HG03139 (cell line): ENCODE measurements around the gene SCN4B.

Source experiments
- ATAC-seq: cut with Tn5 transposase; IDR thresholded peaks from one replicate; pipeline ENCODE4 v1.9.1; 2021; ENCODE audit not compliant: unreplicated experiment

The SCN4B gene

DNA sequence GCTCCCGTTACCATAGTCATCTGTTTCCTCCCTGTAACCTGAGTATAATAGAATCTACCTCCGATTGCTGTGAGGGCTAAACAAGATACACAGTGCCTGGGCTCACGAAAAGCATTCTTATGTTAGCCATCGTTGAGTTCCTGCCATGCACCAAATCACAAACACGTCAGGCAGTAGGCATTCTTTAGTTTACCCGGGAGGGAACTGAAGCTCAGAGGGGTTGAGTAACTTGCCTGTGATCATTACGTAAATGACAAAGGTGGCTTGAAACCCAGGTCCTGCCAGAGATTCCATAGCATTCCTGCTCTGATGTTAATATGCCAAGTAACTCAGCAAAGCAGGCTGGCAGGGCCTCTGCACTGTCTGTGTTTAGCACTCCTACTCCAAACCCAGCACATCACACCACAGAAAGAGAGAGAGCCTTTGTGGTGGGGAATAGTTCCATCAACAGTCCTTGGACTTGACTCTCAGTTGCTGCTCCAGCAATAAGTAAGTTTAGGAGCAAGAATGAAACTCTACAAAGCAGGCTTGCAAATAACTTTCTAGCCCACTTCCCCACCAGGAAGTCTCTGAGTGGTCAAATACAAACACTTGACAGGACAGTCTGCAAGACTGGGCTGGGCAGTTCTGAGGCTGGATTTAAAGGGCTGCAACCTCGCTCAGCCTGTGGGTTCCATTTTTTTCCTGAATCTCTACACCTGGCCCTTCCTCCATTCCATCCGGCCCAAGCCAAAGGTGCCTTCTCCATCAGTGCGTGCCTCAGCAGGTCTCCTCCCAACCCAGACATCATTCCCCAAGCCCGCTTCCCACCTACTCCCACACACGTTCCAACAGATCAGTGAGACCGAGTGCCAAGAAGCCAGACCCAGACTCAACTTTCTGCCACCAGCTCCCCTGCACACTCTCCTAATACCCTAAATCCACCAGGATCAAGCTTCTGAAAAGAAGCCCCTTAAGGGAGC lies 22.7 kb upstream of the SCN4B start:
- no peak for ATAC-seq

DNA sequence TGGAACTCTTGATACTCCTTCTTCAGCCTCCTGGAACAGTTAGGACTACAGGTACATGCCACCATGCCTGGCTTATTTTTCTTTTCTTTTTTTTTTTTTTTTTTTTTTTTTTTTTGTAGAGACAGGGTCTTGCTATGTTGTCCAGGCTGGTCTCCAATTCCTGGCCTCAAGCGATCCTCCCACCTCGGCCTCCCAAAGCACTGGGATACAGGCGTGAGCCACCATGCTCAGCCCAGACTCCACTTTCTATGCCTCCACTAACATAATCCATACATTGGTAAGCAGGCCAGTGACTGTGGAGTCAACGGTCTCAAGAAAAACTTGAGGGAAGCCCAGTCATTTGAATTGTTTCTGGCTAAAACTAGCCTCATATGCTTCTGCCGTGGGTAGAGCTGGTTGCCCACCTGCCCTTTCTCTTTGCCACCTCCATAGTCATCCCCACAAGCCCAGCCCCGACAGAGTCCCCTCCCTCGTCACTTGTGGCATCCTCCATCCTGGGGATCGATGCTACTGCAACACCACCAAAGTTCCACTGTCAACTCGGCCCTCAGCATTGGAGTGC lies 21.5 kb upstream of the SCN4B start:
- no peak for ATAC-seq

DNA sequence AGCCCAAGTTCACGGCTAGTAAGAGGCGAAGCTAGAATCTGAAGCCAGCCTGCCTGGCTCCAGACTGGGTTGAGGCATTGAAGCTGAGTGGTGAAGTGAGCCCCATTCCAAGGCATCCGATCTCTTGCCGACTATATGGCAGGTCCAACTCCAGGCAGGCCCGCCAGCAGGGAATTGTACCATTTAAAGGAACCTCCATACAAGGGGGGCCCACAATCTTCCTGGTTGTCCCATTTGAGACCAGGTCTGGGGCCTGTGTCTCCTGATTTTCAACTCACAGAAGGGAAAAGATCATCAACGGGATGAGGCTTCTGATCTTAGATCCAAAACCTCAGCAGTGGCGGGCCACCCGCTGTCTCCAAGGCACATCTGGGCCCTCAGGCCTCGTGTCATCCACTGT lies 19.7 kb upstream of the SCN4B start:
- no peak for ATAC-seq

DNA sequence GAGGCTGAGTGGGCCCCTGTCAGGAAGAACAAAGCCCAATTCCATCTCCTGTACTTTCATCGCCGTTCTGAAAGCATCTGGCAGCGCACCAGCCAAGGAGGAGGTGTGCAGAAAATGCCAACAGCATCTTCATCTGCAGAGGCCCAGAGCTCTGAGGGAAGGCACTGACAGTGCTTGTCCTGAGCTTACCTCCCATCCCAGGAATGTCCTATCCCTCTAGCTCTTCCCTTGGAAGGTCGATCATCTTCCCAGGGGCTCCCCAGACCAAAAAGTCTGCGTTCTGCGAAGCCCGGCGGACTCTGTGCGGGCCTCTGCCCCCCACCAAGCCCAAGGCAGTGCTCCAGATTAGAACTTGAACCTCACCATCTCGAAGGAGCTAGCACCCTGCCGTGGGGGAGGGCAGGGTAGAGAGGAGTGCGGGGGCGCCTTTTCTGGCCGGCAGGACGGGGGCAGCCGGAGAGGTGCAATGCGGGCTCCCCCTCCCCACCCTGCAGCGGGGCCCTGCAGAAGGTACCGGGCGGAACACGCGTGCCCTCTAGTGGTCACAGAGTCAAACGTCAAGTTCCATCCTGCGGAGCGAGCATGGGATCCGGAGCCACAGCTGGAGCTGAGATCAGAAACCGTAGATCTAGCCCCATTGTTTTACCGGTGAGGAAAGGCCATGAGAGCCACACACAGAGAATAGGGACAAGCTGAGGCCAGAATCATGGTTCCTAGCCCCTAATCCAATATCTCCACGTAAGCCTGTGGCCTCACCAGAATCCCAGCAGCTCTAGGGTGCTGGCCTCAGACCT lies 18.8 kb upstream of the SCN4B start:
- ATAC-seq: no peak

DNA sequence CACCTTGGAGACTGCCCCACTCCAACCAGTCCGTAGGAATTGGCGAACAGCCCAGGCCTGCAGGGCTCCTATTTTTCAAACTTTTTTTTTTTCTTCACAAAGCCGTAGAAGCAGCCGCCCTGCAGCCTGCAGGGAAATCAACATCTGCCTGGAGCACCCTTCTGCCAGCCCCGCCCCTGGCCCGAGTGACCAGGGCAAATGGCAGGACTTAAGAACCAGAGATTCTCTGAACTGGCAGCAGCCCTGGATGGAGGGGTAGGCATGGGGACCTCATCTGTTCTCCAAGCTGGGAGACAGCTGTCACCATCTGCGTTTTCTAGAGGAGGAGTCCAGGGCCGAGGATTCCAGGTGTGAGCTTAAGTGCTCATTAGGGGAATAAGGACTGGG lies 18.3 kb upstream of the SCN4B start:
- ATAC-seq: no peak

- no peak for ATAC-seq
Measured at GRCh38 chr11:118170231-118170630, 17.6 kb upstream of the SCN4B start.

DNA sequence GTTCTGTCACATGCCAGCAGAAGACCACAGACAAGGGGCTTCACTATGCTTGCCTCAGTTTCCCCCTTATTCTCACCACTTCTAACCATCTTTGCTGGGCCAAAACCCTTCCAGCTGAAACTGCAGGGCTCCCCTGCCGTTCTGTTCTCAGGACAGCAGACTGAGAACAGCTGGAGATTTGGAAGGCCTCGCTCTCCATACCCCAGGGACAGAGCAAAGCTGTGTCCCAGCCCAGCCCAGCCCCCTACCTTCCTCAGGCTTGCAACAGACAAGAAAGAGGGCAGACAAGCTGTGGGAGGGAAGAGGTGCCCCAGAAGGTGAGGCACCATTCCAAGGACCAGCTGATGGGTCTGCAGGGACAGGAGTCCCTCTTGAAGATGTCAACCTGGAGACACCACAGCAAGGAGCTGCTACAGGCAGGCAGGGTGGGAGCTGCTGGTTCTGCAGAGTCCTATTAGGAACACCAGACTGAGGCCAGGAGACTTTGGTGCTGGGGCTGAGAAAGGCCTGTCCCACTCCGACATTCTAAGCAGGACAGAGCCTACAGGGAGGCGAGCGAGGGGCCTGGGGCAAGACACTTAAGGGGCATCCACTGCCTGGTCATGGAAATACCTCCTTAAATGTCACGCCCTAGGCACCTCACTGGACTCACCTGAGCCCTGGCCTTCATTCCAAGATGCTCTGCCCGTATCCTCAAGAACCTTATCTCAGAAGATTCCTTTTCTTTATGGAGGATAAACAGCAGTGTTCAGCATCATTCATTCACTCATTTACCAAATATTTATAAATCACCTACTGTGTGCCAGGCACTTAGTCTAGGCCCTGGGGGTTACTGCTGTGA lies 16.9 kb upstream of the SCN4B start:
- no peak for ATAC-seq

DNA sequence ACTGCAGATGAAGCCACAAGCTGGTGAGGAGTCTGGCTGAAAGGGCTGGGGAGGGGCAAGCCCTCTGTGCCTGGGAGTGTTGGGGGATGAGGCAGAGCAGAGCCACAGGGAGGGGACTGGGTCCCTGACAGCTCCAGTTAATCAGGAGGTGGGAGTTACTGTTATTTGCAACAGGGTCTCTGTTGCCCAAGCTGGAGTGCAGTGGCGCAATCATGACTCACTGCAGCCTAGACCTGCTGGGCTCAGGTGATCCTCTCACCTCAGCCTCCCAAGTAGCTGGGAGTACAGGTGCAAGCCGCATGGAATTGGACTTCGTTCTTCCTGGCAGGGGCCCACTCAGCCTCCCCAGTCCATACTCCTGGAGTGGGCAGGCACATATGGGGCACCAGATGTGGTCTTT lies 16.1 kb upstream of the SCN4B start:
- ATAC-seq: no peak

DNA sequence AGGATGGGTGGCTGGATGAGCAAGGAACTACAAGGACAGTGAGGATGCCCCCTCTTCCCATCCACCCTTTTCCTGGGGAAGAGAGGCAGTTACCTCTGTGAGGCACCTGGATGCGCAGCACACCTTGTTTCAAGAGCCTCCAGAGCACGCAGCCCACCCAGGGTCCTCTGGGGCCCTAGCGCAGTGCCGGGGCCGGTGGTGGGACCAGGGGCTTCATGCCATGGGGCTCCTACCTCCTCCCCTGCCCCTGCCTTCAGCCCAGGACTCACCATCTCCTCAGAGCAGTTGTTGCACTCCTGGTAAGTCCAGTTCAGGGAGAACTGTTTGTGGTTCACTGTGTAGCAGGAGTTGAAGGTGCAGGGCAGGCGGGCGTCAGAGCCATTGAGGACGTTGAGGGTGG lies 15.7 kb upstream of the SCN4B start:
- ATAC-seq: no peak

DNA sequence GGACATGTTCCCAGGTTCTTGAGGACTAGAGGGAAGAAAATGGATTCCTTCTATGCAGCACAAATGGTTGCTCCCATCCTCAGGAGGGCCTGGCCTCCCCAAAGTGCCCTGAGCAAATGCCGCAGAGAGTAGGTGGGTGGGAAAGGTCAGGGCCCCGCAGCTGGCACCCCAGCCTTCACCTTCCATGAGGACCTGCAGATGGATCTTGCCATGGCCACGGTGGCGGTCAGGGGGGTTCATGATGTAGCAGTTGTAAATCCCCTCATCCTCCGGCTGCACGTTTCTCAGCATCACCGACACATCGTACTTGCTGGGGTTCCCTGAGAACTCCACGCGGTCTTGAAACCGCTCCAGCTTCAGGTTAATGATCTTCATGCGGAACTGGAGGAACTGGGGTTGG lies 15.3 kb upstream of the SCN4B start:
- no peak for ATAC-seq

- no peak for ATAC-seq
Measured at GRCh38 chr11:118167253-118167652, 14.6 kb upstream of the SCN4B start.

GRCh38 chr11:118166641-118167040 lies 14.0 kb upstream of the SCN4B start:
- ATAC-seq: no peak

DNA sequence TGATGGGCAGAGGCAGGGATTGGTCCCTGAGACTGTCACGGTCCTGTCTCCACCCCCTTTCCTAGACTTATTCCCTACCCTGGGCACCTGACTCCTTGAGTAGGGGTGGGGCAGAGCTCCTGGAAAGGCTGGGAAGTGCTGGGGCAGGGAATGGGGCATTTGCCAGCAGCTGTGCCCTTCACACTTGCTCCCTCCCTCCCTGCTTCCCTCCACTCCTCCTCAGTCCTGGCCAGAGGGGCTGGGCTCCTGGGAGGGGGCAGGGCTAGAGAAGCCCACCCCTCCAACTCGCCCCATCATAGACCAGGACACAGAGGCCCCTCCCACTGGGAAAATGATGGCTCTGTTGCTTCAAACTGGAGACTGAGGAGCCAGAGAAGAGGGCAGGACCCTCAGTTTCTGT lies 12.3 kb upstream of the SCN4B start:
- ATAC-seq: no peak

DNA sequence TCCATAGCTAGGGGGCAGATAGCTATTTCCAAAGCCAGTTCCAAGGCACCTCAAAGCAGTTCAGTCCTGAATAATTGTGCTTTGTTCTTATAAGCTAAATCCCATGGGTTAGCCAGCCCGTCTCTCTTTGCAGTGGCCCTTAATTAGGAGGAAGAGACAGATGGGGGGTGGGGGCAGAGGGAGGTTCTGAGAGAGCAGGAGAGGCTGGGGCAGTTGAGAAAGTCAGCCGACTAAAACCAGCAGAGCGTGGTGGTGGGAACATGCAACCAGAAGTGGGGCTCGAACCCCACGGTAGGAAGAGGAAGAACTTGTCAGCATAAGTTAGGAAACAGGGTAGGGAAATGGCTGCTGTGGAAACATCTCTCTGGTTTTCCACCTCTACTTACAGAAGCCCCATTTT lies 10.9 kb upstream of the SCN4B start:
- ATAC-seq: no peak

GRCh38 chr11:118162846-118163245 lies 10.2 kb upstream of the SCN4B start:
- no peak for ATAC-seq

- ATAC-seq: no peak
Measured at GRCh38 chr11:118161786-118162185, 9.2 kb upstream of the SCN4B start.

GRCh38 chr11:118157186-118157895 lies 4.7 kb upstream of the SCN4B start:
- no peak for ATAC-seq

DNA sequence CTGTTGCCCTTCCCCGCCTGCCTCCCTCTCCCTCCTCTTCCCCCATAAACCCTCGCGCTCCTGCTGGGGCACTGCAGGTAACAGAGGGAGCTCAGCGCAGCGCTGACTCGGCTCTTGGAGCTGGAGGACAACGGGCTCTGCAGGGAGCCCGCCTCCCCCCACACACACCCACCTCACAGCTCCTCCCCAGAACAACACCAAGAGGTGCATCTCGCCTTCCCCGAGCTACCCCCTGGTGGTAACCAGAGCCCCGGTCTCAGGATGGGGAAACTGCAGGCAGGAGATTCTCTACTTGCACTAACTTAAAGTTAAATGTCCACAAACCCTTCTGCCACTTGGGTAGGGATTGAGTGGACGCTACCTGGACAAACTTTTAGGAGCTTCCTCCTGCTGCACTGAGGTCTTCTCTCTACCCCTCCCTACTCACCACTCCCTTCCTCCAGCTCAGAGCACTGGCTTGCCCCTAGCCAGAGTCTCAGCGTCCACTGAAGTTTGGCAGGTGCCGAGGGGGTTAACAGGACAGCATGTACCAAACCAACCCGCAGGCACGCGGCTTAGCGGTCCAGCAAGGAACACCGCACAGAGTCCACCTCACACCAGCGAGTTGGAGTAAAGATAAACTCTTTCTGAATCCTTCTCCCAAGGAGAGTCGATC lies 4.0 kb upstream of the SCN4B start:
- ATAC-seq: no peak

- ATAC-seq: no peak
Measured at GRCh38 chr11:118155776-118156530, 3.3 kb upstream of the SCN4B start.
